Fibroblast of mammary gland (primary cell): ENCODE measurements around the gene MYH7.
"Not testable (repeated sequence)": the region's sequence is repeated elsewhere in the genome, so short reads cannot be mapped to it uniquely, and the experiment has no call there.

Experiments used
- DNase-seq: peaks from one replicate; pipeline ENCODE4 v3.0.0-alpha.2; 2010; ENCODE audit warnings: low read depth
- H3K4me3 ChIP-seq: 2 replicates; pipeline ENCODE4 v1.5.1; 2011; ENCODE audit warnings: low read depth, mild to moderate bottlenecking, low read length, moderate library complexity; ENCODE audit not compliant: control insufficient read depth
- CTCF ChIP-seq: conservative IDR thresholded peaks from 2 replicates; pipeline ENCODE4 v1.5.1; 2011; ENCODE audit warnings: low read depth, low read length, inconsistent platforms; ENCODE audit not compliant: control insufficient read depth, insufficient read depth

Gene MYH7

GRCh38 chr14:23396126-23396525 is 39.3 kb downstream of the MYH7 start:
- no peak overlapping the region for H3K4me3 ChIP-seq
- TF ChIP-seq CTCF, result no peak
- DNase-seq, result no peak

GRCh38 chr14:23392613-23393012 is 42.8 kb downstream of the MYH7 start:
- no peak overlapping the region for H3K4me3 ChIP-seq
- TF ChIP-seq CTCF, result no peak
- no peak for DNase-seq

GRCh38 chr14:23389871-23390270 is 45.6 kb downstream of the MYH7 start:
- DNase-seq, H3K4me3 ChIP-seq: not testable (repeated sequence)

- DNase-seq, result no peak
- TF ChIP-seq CTCF, result no peak
- H3K4me3 ChIP-seq, result no peak overlapping the region
These were observed 46.1 kb downstream of the MYH7 start for GRCh38 chr14:23389396-23389795.

- no peak for TF ChIP-seq CTCF
- DNase-seq, result no peak
- no peak overlapping the region for H3K4me3 ChIP-seq
These were observed 46.5 kb downstream of the MYH7 start for GRCh38 chr14:23388996-23389395.

GRCh38 chr14:23387916-23388882 is 47.3 kb downstream of the MYH7 start:
- no peak for TF ChIP-seq CTCF
- no peak for DNase-seq
- no peak overlapping the region for H3K4me3 ChIP-seq

- TF ChIP-seq CTCF, result no peak
- no peak for DNase-seq
- no peak overlapping the region for H3K4me3 ChIP-seq
These were observed 48.5 kb downstream of the MYH7 start for GRCh38 chr14:23386999-23387398.

- DNase-seq, H3K4me3 ChIP-seq: not testable (repeated sequence)
These were observed 49.2 kb downstream of the MYH7 start for GRCh38 chr14:23386266-23386657.
